ENCODE results near the gene CYSTM1.

DNA sequence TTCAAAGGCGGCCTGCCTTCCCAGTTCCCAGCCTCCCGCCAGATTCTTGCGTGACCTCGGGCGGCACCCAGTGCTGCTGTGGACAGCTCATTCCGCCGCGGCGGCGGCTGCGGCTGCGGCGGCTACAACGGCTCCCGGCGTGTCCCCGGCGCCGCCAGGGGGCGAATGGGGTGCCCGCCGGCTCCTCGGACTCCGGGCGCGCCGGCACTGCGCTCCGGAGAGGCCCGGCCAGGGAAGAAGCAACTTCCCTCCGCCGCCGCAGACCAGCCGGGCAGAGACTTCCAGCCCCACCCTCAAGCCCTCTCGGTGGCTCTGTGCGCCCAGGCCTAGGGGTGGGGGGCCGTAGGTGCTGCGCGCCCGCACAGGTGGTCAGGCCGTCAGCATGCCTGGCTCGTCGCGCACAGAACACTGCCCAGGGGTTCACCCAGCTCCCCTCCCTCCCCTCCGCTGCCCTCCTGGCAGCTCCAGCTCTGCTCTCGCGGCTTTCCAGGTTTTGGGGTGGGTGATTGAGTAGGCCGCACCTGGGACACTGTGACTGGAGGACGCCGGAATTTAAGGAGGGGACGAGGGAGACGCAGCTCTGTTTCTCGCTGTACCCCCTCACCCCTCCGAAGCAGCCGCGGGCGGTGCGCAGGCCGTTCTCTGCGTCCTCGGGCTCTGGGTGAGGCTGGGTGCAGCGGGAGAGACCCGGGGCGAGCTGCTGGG is 29.0 kb upstream of the CYSTM1 start:
- TF ChIP-seq, protein P1, sequence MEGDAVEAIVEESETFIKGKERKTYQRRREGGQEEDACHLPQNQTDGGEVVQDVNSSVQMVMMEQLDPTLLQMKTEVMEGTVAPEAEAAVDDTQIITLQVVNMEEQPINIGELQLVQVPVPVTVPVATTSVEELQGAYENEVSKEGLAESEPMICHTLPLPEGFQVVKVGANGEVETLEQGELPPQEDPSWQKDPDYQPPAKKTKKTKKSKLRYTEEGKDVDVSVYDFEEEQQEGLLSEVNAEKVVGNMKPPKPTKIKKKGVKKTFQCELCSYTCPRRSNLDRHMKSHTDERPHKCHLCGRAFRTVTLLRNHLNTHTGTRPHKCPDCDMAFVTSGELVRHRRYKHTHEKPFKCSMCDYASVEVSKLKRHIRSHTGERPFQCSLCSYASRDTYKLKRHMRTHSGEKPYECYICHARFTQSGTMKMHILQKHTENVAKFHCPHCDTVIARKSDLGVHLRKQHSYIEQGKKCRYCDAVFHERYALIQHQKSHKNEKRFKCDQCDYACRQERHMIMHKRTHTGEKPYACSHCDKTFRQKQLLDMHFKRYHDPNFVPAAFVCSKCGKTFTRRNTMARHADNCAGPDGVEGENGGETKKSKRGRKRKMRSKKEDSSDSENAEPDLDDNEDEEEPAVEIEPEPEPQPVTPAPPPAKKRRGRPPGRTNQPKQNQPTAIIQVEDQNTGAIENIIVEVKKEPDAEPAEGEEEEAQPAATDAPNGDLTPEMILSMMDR (IDR thresholded peaks at IDR 0.05) = peak; percentile 58 to 85
- TF ChIP-seq POLR2A (IDR thresholded peaks at IDR 0.05) = no peak

All from suprapubic skin (tissue), 3 donors.